ENCODE results near the gene VWC2L.

Gene VWC2L

DNA sequence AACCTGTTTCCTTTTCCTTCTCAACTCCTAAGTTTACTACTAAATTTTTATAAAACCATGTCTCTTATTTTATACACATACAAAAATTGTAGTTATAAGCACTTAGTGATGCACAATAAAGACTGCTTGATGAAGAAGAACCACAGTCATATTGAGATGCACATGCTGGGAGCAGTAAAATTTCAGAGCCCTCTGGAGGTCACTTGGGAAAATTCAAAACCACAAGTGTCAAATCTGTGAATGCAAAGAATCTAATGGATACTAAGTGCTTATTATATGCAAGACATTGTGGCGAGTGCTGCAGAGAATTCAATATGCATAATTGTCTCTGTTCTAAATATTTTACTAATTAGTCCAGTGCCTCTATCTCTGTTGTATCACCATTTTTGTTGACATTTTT lies 180.5 kb downstream of the VWC2L start:
- DNase-seq (ENCODE audit: low read depth in 2 of 2), result no peak

DNA sequence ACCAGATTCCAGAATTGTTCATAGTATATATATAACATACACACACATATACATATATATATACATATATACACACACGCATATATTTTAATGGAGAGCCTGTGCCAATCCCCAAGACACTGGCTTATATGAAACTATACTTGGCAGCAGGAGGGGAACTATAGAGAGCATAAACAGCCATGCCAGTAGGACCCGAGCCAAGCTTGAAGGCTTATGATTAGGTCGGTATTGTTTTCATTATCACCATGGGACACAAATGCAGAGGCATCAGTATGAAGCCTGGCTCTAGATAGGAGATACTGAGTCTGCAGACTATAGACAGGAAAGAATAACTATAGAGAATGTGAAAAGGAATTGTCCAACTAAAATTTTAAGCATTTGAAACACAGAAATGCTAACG lies 181.2 kb downstream of the VWC2L start:
- no peak for DNase-seq (ENCODE audit: low read depth in 2 of 2)

DNA sequence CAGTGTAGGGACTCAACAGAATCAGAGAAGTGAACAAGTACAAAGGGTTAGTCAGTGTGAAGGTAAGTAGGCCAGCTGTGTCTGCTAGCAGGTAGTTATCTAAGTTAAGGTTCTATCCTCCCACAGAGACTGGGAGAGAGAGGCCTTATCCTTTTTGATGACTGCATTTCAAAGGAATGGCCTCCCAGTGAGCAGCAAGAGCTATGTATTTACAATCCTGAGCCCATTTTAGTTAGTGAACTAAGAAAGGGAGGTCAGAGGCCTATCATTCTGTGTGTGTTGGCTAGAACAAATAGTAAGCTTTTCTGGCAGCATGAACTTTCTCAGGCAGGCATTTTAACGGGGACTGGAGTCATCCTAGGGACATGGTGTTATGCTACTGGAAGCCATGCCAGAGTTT lies 182.9 kb downstream of the VWC2L start:
- peak; percentile 33 to 42 for DNase-seq (ENCODE audit: low read depth in 2 of 2)

DNA sequence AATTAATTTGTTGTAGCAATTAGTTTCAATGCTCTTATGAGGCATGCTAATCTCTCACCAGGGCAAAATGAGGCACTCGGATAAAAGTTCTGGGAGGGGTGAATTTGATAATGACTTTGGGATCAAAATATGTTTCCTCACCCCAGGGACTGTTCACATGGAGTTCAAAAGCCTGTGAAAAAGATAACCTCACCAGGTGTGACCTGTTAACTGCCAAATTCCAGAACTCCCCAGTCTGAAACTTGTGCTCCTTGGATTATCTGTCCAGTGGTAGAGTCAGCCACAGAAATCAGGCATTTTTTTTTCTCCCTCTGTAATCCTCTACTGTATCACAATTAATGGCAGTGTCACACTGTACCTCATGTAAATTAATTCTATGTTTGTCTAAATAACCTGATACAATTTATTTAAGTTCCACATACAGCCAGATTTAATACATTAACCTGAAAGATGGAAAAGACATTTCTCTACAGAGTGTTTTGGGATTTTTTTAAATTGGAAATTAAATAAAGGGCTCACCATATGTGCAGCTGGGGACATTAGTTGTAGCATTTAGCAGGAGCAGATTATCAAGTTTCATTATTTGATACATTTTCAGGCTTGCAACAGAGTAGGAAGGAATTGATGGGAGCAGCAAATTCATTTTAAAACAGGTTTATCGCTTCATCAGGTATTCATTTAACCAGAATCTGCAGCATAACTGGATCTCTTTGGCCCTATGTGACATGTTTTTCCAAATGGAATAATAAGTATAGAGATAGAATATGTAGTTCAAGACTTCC lies 191.2 kb downstream of the VWC2L start:
- no peak for DNase-seq (ENCODE audit: low read depth in 2 of 2)

DNA sequence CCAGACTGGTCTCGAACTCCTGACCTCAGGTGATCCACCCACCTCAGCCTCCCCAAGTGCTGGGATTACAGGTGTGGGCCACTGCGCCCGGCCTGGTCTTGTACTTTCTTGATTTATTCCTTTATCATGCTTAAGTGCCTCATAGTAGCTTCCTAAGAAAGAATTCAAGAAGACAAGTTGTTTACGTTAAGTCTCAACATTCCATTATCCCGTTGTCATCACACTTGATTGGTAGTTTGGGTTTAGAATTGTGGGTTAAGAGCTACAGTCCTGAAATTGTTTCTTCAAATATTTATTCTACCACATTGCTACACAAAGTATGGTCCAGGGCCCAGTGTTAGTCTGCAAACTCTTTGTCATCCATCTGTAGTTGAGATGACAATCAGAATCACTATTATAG lies 194.0 kb downstream of the VWC2L start:
- peak; percentile 54 for DNase-seq (ENCODE audit: low read depth in 2 of 2)

DNA sequence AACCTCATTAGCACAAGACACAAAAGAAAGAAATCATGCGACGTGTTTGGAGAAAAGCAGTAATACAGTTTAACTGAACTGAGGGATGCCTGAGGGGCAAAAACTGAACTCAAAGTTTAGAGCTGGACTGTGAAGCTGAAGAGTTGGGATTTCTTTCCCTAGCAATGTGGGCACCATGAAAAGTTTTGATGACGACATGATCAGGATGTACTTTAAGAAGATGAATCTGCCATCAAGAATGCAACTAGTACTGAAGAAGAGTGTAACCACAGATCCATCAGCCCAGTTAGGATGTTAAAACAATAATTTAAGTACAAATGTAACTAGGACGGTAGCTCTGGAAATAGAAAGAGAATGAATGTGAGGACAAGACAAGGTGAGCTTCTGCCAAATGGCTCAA lies 196.2 kb downstream of the VWC2L start:
- no peak for DNase-seq (ENCODE audit: low read depth in 2 of 2)

DNA sequence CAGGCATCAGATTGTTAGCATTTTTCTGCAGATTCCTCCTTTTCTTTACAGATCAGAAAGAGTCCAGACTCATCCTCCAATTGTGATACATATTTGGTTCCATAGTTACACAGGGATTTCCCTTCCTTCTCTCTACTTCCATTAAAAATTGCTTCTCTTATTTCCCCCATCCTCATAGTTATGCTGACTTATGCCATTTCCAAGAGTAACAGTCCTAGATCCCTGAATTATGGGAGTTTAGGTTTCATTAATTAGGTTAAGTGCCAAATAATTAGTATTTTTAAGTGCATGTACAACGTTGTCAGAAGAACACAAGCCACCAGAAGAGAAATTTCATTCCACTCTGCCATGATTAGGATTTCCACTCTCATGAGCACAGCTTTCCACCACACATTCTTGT lies 200.2 kb downstream of the VWC2L start:
- no peak for DNase-seq (ENCODE audit: low read depth in 2 of 2)

DNA sequence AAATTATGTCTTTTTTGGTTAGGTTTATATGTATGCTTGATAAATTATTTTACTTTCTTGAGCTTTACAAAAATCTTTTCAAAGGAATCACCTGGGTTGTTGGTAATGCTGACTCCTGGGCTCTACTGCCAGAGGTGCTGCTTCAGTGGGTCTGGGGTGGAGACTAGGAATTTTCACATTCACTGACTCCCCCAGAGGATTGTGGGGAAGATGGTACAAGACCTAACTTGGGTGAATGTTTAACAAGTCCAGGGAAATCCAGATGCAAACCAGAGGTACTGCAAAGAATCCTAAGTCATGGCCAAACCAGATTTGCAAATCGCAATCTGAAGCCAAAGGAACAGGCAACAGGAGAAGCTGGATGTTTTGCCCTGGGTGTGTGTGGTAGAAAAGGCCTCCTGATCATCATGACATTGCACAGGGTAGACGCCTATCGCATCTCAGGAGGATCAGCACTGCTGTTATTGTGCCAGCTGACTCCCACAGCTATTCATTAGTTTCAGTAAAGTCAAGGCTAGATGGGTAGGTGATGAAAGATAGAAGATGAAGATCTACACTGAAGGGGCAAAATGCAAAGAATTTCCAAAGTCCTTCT lies 213.4 kb downstream of the VWC2L start:
- no peak for DNase-seq (ENCODE audit: low read depth in 2 of 2)

DNA sequence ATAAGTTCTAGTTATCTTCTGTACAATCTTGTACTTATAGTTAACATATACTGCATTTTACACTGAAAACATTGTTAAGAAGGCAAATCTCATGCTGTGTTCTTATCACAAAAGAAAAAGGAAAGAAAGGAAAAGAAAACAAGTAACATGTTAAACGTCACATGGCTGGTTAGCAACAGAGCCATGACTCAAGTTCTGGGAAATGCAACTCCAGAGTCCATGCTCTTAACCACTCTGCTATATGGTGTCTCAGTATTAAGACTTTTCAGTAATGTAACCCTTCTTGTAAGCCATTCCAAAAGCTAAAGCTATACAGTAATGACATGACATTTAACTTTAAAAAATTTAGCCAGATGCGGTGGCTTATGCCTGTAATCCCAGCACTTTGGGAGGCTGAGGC lies 217.2 kb downstream of the VWC2L start:
- DNase-seq (ENCODE audit: low read depth in 2 of 2), result no peak
